Dendritic cell treated with granulocyte-macrophage colony-stimulating factor and Interleukin-4, amounts not matched to agents 40 ng/mL and 50 ng/mL, for 4 days (primary cell): ENCODE results near the gene CCL13.
A peak's percentile ranks its signal among the peaks of the same experiment; 100 is the strongest.

Source experiments
- H3K27ac Mint-ChIP-seq: one replicate; pipeline ENCODE4 v1.8.0; 2022; ENCODE audit warnings: mild to moderate bottlenecking, mixed read lengths
- H3K27me3 Mint-ChIP-seq: one replicate; pipeline ENCODE4 v1.8.0; 2022; ENCODE audit warnings: mild to moderate bottlenecking, mixed read lengths
- H3K36me3 Mint-ChIP-seq: one replicate; pipeline ENCODE4 v1.8.0; 2022; ENCODE audit warnings: low read depth, mixed read lengths
- H3K4me1 Mint-ChIP-seq: one replicate; pipeline ENCODE4 v1.8.0; 2022; ENCODE audit warnings: low read depth, mixed read lengths
- H3K4me3 Mint-ChIP-seq: one replicate; pipeline ENCODE4 v1.8.0; 2022; ENCODE audit warnings: mild to moderate bottlenecking, moderate library complexity, mixed read lengths
- H3K9me3 Mint-ChIP-seq: one replicate; pipeline ENCODE4 v1.8.0; 2022; ENCODE audit warnings: mixed read lengths
- intact Hi-C: fragments of 100-400 bp; cut with micrococcal nuclease; formaldehyde crosslinking; loops from one replicate; pipeline ENCODE4 v1.15.0; 2022

CCL13 gene

GRCh38 chr17:34347063-34347462, 9.2 kb upstream of the CCL13 start:
- peaks cover 41% of the 10 kb centered on the region for H3K4me1 Mint-ChIP-seq
- intact Hi-C loops: no loop called here
- H3K27me3 Mint-ChIP-seq: peaks cover 22% of the 10 kb centered on the region
- H3K27ac Mint-ChIP-seq: peak overlapping the region; percentile 11
- H3K4me3 Mint-ChIP-seq: no peak overlapping the region
- peaks cover 9% of the 10 kb centered on the region for H3K9me3 Mint-ChIP-seq
- H3K36me3 Mint-ChIP-seq: no peaks in the 10 kb centered on the region

- no peak overlapping the region for H3K27ac Mint-ChIP-seq
- H3K4me3 Mint-ChIP-seq: no peak overlapping the region
- H3K36me3 Mint-ChIP-seq: peaks cover 4% of the 10 kb centered on the region
- peaks cover 11% of the 10 kb centered on the region for H3K9me3 Mint-ChIP-seq
- peaks cover 22% of the 10 kb centered on the region for H3K27me3 Mint-ChIP-seq
- peaks cover 63% of the 10 kb centered on the region for H3K4me1 Mint-ChIP-seq
- intact Hi-C loops: no loop called here
Observed at GRCh38 chr17:34349751-34350150, 6.5 kb upstream of the CCL13 start.

GRCh38 chr17:34351096-34351495, 5.2 kb upstream of the CCL13 start:
- no peak overlapping the region for H3K4me3 Mint-ChIP-seq
- H3K27me3 Mint-ChIP-seq: peaks cover 17% of the 10 kb centered on the region
- H3K4me1 Mint-ChIP-seq: peaks cover 72% of the 10 kb centered on the region
- H3K27ac Mint-ChIP-seq: peak overlapping the region; percentile 40
- intact Hi-C loops: no loop called here
- H3K9me3 Mint-ChIP-seq: peaks cover 11% of the 10 kb centered on the region
- H3K36me3 Mint-ChIP-seq: peaks cover 4% of the 10 kb centered on the region

GRCh38 chr17:34352191-34352590, 4.1 kb upstream of the CCL13 start:
- H3K9me3 Mint-ChIP-seq: peaks cover 11% of the 10 kb centered on the region
- intact Hi-C loops: no loop called here
- H3K4me3 Mint-ChIP-seq: no peak overlapping the region
- peaks cover 73% of the 10 kb centered on the region for H3K4me1 Mint-ChIP-seq
- peaks cover 17% of the 10 kb centered on the region for H3K27me3 Mint-ChIP-seq
- no peak overlapping the region for H3K27ac Mint-ChIP-seq
- H3K36me3 Mint-ChIP-seq: peaks cover 14% of the 10 kb centered on the region

GRCh38 chr17:34354637-34355036, 1.6 kb upstream of the CCL13 start:
- Mint-ChIP-seq H3K9me3 (peaks cover 11% of the 10 kb centered on the region), H3K27me3 (peaks cover 13% of the 10 kb centered on the region), H3K4me3 (peak overlapping the region; percentile 49), H3K36me3 (peaks cover 39% of the 10 kb centered on the region), H3K27ac (peak overlapping the region; percentile 90), H3K4me1 (peaks cover 85% of the 10 kb centered on the region)
- intact Hi-C loops: loop anchor here (5.0 kb wide), 2 partner anchors 37 to 107 kb away; partner anchors contain the start of gene CCL8

- Mint-ChIP-seq H3K36me3 (peaks cover 60% of the 10 kb centered on the region), H3K4me3 (peak overlapping the region; percentile 95), H3K27ac (peak overlapping the region; percentile 90), H3K9me3 (no peaks in the 10 kb centered on the region), H3K27me3 (peaks cover 9% of the 10 kb centered on the region), H3K4me1 (peaks cover 92% of the 10 kb centered on the region)
- intact Hi-C loops: loop anchor here (5.0 kb wide), 2 partner anchors 40 to 110 kb away; partner anchors contain the start of gene CCL8
Observed at GRCh38 chr17:34357398-34357797, 1.1 kb downstream of the CCL13 start.

GRCh38 chr17:34358631-34359030, 2.4 kb downstream of the CCL13 start:
- H3K4me1 Mint-ChIP-seq: peaks cover 94% of the 10 kb centered on the region
- H3K27ac Mint-ChIP-seq: peak overlapping the region; percentile 90
- H3K9me3 Mint-ChIP-seq: no peaks in the 10 kb centered on the region
- intact Hi-C loops: loop anchor here (5.0 kb wide), 2 partner anchors 41 to 111 kb away; partner anchors contain the start of gene CCL8
- peaks cover 12% of the 10 kb centered on the region for H3K27me3 Mint-ChIP-seq
- peaks cover 62% of the 10 kb centered on the region for H3K36me3 Mint-ChIP-seq
- peak overlapping the region; percentile 95 for H3K4me3 Mint-ChIP-seq

- Mint-ChIP-seq H3K9me3 (no peaks in the 10 kb centered on the region), H3K4me1 (peaks cover 73% of the 10 kb centered on the region), H3K36me3 (peaks cover 58% of the 10 kb centered on the region), H3K27ac (peak overlapping the region; percentile 90), H3K4me3 (no peak overlapping the region), H3K27me3 (peaks cover 18% of the 10 kb centered on the region)
- intact Hi-C loops: loop anchor here (1.0 kb wide), 1 partner anchor 160 kb away; no protein-coding TSS in a partner anchor
Observed at GRCh38 chr17:34360601-34361270, 4.5 kb downstream of the CCL13 start.

- no peak overlapping the region for H3K4me3 Mint-ChIP-seq
- no peak overlapping the region for H3K27ac Mint-ChIP-seq
- peaks cover 18% of the 10 kb centered on the region for H3K27me3 Mint-ChIP-seq
- H3K36me3 Mint-ChIP-seq: peaks cover 54% of the 10 kb centered on the region
- H3K9me3 Mint-ChIP-seq: no peaks in the 10 kb centered on the region
- intact Hi-C loops: loop anchor here (1.0 kb wide), 1 partner anchor 161 kb away; no protein-coding TSS in a partner anchor
- H3K4me1 Mint-ChIP-seq: peaks cover 65% of the 10 kb centered on the region
Observed at GRCh38 chr17:34361478-34362061, 5.3 kb downstream of the CCL13 start.

- H3K36me3 Mint-ChIP-seq: peaks cover 37% of the 10 kb centered on the region
- no peaks in the 10 kb centered on the region for H3K9me3 Mint-ChIP-seq
- intact Hi-C loops: no loop called here
- peaks cover 18% of the 10 kb centered on the region for H3K27me3 Mint-ChIP-seq
- H3K4me3 Mint-ChIP-seq: no peak within 1 kb of the TSS
- H3K27ac Mint-ChIP-seq: peak within 1 kb of the TSS; percentile 38
- peaks cover 52% of the 10 kb centered on the region for H3K4me1 Mint-ChIP-seq
Observed at GRCh38 chr17:34363183-34363661, 6.9 kb downstream of the CCL13 start, which contains the start of gene CCL1. TSS of gene CCL1 (minus strand) at chr17:34363233. CDS start at chr17:34363161, 72 bp downstream.

- Mint-ChIP-seq H3K4me1 (peaks cover 36% of the 10 kb centered on the region), H3K27ac (no peak overlapping the region), H3K4me3 (no peak overlapping the region)
Observed at GRCh38 chr17:34364751-34365150, 8.5 kb downstream of the CCL13 start.

GRCh38 chr17:34365340-34365739, 9.1 kb downstream of the CCL13 start:
- peaks cover 18% of the 10 kb centered on the region for H3K27me3 Mint-ChIP-seq
- H3K27ac Mint-ChIP-seq: peak overlapping the region; percentile 37
- H3K4me3 Mint-ChIP-seq: no peak overlapping the region

More at GRCh38 chr17:34364751-34365150, 8.5 kb downstream of the CCL13 start:
- Mint-ChIP-seq H3K9me3 (no peaks in the 10 kb centered on the region), H3K36me3 (peaks cover 22% of the 10 kb centered on the region), H3K27me3 (peaks cover 18% of the 10 kb centered on the region)
- intact Hi-C loops: no loop called here

GRCh38 chr17:34366010-34366409, 9.7 kb downstream of the CCL13 start:
- peaks cover 25% of the 10 kb centered on the region for H3K4me1 Mint-ChIP-seq
- H3K36me3 Mint-ChIP-seq: peaks cover 16% of the 10 kb centered on the region

More at GRCh38 chr17:34365340-34365739, 9.1 kb downstream of the CCL13 start:
- Mint-ChIP-seq H3K4me1 (peaks cover 31% of the 10 kb centered on the region), H3K36me3 (peaks cover 18% of the 10 kb centered on the region), H3K9me3 (no peaks in the 10 kb centered on the region)
- intact Hi-C loops: no loop called here

GRCh38 chr17:34366529-34367107, 10.3 kb downstream of the CCL13 start:
- Mint-ChIP-seq H3K4me1 (peaks cover 19% of the 10 kb centered on the region), H3K36me3 (peaks cover 10% of the 10 kb centered on the region), H3K27ac (peak overlapping the region; percentile 28), H3K27me3 (peaks cover 18% of the 10 kb centered on the region), H3K9me3 (no peaks in the 10 kb centered on the region), H3K4me3 (no peak overlapping the region)
- intact Hi-C loops: no loop called here

More at GRCh38 chr17:34366010-34366409, 9.7 kb downstream of the CCL13 start:
- Mint-ChIP-seq H3K27ac (peak overlapping the region; percentile 37), H3K9me3 (no peaks in the 10 kb centered on the region), H3K4me3 (no peak overlapping the region), H3K27me3 (peaks cover 18% of the 10 kb centered on the region)
- intact Hi-C loops: no loop called here
